ENCODE data around the gene TSFM. TPM values are rescaled to one million over a fixed set of nuclear protein-coding genes. Genes with fewer than 3 reads are reported as not detected.

TSFM gene
- total RNA-seq, 4 donors from 2014 or later, result 1.4 to 23.2 (median 18.9) TPM

GRCh38 chr12:57813971-57814772, 31.6 kb downstream of the TSFM start:
- DNase-seq, result no peak
- intact Hi-C loops (cut with DNase I; ENCODE audit: low total_unique reads) (no loop called here), in situ Hi-C loops (cut with MboI; ENCODE audit: low pct_ligation_motif_present in 1 of 4, low pct_unique_long_range_greater_than_20kb in 1 of 4, low sequenced_read_pairs in 3 of 4) (no loop called here)
- Histone ChIP-seq H3K9me3 (no peaks in the 10 kb centered on the region), H3K4me3 (no peak overlapping the region), H3K4me1 (peaks cover 17 to 34% (median 24%) of the 10 kb centered on the region in 4 donors), H3K36me3 (peaks cover 0 to 10% (median 0%) of the 10 kb centered on the region in 4 donors), H3K27me3 (no peaks in the 10 kb centered on the region), H3K27ac (no peak overlapping the region)
- TF ChIP-seq EP300 (IDR thresholded peaks at IDR 0.05; ENCODE audit: low read depth) (no peak), POLR2AphosphoS5 (IDR thresholded peaks at IDR 0.05) (no peak)
- TF ChIP-seq, protein P1, sequence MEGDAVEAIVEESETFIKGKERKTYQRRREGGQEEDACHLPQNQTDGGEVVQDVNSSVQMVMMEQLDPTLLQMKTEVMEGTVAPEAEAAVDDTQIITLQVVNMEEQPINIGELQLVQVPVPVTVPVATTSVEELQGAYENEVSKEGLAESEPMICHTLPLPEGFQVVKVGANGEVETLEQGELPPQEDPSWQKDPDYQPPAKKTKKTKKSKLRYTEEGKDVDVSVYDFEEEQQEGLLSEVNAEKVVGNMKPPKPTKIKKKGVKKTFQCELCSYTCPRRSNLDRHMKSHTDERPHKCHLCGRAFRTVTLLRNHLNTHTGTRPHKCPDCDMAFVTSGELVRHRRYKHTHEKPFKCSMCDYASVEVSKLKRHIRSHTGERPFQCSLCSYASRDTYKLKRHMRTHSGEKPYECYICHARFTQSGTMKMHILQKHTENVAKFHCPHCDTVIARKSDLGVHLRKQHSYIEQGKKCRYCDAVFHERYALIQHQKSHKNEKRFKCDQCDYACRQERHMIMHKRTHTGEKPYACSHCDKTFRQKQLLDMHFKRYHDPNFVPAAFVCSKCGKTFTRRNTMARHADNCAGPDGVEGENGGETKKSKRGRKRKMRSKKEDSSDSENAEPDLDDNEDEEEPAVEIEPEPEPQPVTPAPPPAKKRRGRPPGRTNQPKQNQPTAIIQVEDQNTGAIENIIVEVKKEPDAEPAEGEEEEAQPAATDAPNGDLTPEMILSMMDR (IDR thresholded peaks at IDR 0.05), result no peak
- WGBS, 2 donors (ENCODE audit: low coverage in 1 of 2), result 85 to 90% methylated on average over 2 to 17 of the region's 17 CpGs

GRCh38 chr12:57815177-57816000, 32.8 kb downstream of the TSFM start:
- intact Hi-C loops (cut with DNase I; ENCODE audit: low total_unique reads) (no loop called here), in situ Hi-C loops (cut with MboI; ENCODE audit: low pct_ligation_motif_present in 1 of 4, low pct_unique_long_range_greater_than_20kb in 1 of 4, low sequenced_read_pairs in 3 of 4) (no loop called here)
- Histone ChIP-seq H3K4me1 (peaks cover 17 to 34% (median 24%) of the 10 kb centered on the region in 4 donors), H3K4me3 (no peak overlapping the region), H3K27ac (peak overlapping the region in 1 of 4 donors; percentile 70), H3K27me3 (no peaks in the 10 kb centered on the region), H3K9me3 (no peaks in the 10 kb centered on the region), H3K36me3 (peaks cover 0 to 13% (median 0%) of the 10 kb centered on the region in 4 donors)
- WGBS, 2 donors (ENCODE audit: low coverage in 1 of 2), result 71% methylated on average over 13 of the region's 13 CpGs; no CpG with 5 or more reads in 1 of the 2 donors
- no peak for DNase-seq
- TF ChIP-seq, protein P1 (IDR thresholded peaks at IDR 0.05), result no peak

GRCh38 chr12:57816001-57816854, 33.6 kb downstream of the TSFM start:
- WGBS, 2 donors (ENCODE audit: low coverage in 1 of 2), result 32% methylated on average over 3 of the region's 3 CpGs; no CpG with 5 or more reads in 1 of the 2 donors
- no peak for TF ChIP-seq POLR2AphosphoS5 (IDR thresholded peaks at IDR 0.05)
- no peak for TF ChIP-seq EP300 (IDR thresholded peaks at IDR 0.05; ENCODE audit: low read depth)
- no peak for TF ChIP-seq POLR2A (IDR thresholded peaks at IDR 0.05)
- TF ChIP-seq, protein P1 (IDR thresholded peaks at IDR 0.05), result no peak
- in situ Hi-C loops (cut with MboI; ENCODE audit: low pct_ligation_motif_present in 1 of 4, low pct_unique_long_range_greater_than_20kb in 1 of 4, low sequenced_read_pairs in 3 of 4) (no loop called here), intact Hi-C loops (cut with DNase I; ENCODE audit: low total_unique reads) (no loop called here)
- H3K27ac ChIP-seq, result peak overlapping the region; percentile 37 to 70 (median 62)
- DNase-seq, result no peak
- no peak overlapping the region for H3K4me3 ChIP-seq
- peaks cover 0 to 8% (median 0%) of the 10 kb centered on the region in 4 donors for H3K36me3 ChIP-seq
- no peaks in the 10 kb centered on the region for H3K9me3 ChIP-seq
- H3K4me1 ChIP-seq, result peaks cover 17 to 34% (median 24%) of the 10 kb centered on the region in 4 donors
- no peaks in the 10 kb centered on the region for H3K27me3 ChIP-seq

DNA sequence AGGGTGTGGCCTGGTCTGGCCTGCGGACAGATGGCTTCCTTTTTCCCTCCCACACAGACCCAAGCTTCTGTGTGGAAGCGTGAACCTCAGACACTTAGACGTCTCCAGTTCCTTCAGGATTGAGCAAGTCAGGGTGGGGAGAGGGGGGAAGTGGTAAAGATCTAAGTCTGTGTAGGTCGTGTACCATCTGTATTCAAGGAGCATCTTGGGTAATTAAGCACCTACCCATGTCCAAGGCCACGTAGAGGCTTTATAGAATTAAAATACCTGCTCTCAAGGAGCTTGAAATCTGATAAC, 34.2 kb downstream of the TSFM start:
- Histone ChIP-seq H3K9me3 (no peaks in the 10 kb centered on the region), H3K4me3 (no peak overlapping the region), H3K4me1 (peaks cover 17 to 34% (median 24%) of the 10 kb centered on the region in 4 donors), H3K27ac (peak overlapping the region; percentile 37 to 70 (median 62)), H3K27me3 (no peaks in the 10 kb centered on the region), H3K36me3 (peaks cover 0 to 13% (median 1%) of the 10 kb centered on the region in 4 donors)
- intact Hi-C loops (cut with DNase I; ENCODE audit: low total_unique reads) (no loop called here), in situ Hi-C loops (cut with MboI; ENCODE audit: low pct_ligation_motif_present in 1 of 4, low pct_unique_long_range_greater_than_20kb in 1 of 4, low sequenced_read_pairs in 3 of 4) (no loop called here)
- DNase-seq, result peak; percentile 46
- TF ChIP-seq, protein P1 (IDR thresholded peaks at IDR 0.05), result no peak
- no peak for TF ChIP-seq POLR2A (IDR thresholded peaks at IDR 0.05)
- WGBS, 2 donors (ENCODE audit: low coverage in 1 of 2), result 19 to 30% methylated on average over 3 to 5 of the region's 5 CpGs
